ENCODE data around the gene EHD4. TPM values are rescaled to one million over a fixed set of nuclear protein-coding genes. Genes with fewer than 3 reads are reported as not detected.
A peak's percentile ranks its signal among the peaks of the same experiment; 100 is the strongest.

The EHD4 gene
- total and polyA plus RNA-seq, 9 of the 15 experiments (the other 6 are each of a cell fraction or from before 2014, with no cell fraction given): 0.89 to 10.3 (median 6.4) TPM

DNA sequence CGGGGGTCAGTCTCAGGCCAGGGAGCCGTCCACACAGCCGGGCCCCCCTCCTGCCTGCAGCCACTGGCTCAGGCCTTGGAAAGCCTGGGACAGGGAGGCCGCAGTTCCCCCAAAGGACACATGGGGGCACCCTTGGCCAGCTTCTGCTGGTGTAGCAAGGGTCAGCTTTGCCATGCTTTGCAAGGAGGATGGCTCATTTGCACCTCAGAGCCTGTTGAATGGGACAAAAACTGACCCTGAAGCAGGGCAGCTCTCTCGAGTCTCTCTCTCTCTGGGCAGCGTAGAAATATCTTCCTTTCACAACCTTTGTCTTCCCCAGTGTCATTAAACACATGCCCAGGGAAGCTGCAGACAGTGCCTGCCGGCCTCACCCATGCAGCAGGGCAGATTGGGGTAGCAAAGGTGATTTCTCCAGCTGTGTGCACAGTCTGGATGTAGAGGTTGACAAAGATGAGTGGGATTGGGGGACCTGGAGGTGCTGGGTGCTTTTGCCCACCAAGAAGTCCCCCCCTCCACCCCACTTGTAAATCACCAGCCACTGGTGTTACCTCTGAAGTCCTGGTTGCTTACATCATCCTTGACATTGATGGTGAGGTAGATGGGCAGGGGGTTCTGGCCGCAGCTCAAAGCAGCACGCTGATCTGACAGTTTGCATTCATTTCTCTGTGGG lies 17.4 kb upstream of the EHD4 start (continued):
- TF ChIP-seq, protein P1, sequence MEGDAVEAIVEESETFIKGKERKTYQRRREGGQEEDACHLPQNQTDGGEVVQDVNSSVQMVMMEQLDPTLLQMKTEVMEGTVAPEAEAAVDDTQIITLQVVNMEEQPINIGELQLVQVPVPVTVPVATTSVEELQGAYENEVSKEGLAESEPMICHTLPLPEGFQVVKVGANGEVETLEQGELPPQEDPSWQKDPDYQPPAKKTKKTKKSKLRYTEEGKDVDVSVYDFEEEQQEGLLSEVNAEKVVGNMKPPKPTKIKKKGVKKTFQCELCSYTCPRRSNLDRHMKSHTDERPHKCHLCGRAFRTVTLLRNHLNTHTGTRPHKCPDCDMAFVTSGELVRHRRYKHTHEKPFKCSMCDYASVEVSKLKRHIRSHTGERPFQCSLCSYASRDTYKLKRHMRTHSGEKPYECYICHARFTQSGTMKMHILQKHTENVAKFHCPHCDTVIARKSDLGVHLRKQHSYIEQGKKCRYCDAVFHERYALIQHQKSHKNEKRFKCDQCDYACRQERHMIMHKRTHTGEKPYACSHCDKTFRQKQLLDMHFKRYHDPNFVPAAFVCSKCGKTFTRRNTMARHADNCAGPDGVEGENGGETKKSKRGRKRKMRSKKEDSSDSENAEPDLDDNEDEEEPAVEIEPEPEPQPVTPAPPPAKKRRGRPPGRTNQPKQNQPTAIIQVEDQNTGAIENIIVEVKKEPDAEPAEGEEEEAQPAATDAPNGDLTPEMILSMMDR (IDR thresholded peaks at IDR 0.05 in 2 of 3, conservative IDR thresholded peaks at IDR 0.05 in 1 of 3; ENCODE audit: insufficient read depth in 2 of 3, low read depth in 1 of 3, low read length in 3 of 3): peak; percentile 95 to 98 (median 96)
- TF ChIP-seq CEBPB (tag; IDR thresholded peaks at IDR 0.05): no peak
- no peak for TF ChIP-seq EHMT2 (IDR thresholded peaks at IDR 0.05)
- TF ChIP-seq ZNF668 (CRISPR knock-in tag; IDR thresholded peaks at IDR 0.05): no peak
- TF ChIP-seq ARID2 (IDR thresholded peaks at IDR 0.05): peak; percentile 76
- no peak for TF ChIP-seq HIVEP1 (CRISPR knock-in tag; IDR thresholded peaks at IDR 0.05)
- no peak for TF ChIP-seq ZNF263 (CRISPR knock-in tag; IDR thresholded peaks at IDR 0.05; ENCODE audit: borderline replicate concordance)
- no peak for TF ChIP-seq MAZ (CRISPR knock-in tag; conservative IDR thresholded peaks at IDR 0.05 in 1 of 2, IDR thresholded peaks at IDR 0.05 in 1 of 2)
- no peak for TF ChIP-seq HOXB6 (CRISPR knock-in tag; IDR thresholded peaks at IDR 0.05; ENCODE audit: borderline replicate concordance)
- TF ChIP-seq ETV5 (CRISPR knock-in tag; IDR thresholded peaks at IDR 0.05; ENCODE audit: low read depth): no peak
- TF ChIP-seq, protein P2, sequence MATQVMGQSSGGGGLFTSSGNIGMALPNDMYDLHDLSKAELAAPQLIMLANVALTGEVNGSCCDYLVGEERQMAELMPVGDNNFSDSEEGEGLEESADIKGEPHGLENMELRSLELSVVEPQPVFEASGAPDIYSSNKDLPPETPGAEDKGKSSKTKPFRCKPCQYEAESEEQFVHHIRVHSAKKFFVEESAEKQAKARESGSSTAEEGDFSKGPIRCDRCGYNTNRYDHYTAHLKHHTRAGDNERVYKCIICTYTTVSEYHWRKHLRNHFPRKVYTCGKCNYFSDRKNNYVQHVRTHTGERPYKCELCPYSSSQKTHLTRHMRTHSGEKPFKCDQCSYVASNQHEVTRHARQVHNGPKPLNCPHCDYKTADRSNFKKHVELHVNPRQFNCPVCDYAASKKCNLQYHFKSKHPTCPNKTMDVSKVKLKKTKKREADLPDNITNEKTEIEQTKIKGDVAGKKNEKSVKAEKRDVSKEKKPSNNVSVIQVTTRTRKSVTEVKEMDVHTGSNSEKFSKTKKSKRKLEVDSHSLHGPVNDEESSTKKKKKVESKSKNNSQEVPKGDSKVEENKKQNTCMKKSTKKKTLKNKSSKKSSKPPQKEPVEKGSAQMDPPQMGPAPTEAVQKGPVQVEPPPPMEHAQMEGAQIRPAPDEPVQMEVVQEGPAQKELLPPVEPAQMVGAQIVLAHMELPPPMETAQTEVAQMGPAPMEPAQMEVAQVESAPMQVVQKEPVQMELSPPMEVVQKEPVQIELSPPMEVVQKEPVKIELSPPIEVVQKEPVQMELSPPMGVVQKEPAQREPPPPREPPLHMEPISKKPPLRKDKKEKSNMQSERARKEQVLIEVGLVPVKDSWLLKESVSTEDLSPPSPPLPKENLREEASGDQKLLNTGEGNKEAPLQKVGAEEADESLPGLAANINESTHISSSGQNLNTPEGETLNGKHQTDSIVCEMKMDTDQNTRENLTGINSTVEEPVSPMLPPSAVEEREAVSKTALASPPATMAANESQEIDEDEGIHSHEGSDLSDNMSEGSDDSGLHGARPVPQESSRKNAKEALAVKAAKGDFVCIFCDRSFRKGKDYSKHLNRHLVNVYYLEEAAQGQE (IDR thresholded peaks at IDR 0.05; ENCODE audit: borderline replicate concordance): peak; percentile 91
- TF ChIP-seq, protein P2 (CRISPR knock-in tag; IDR thresholded peaks at IDR 0.05; ENCODE audit: low read depth): no peak
- TF ChIP-seq, protein P3, sequence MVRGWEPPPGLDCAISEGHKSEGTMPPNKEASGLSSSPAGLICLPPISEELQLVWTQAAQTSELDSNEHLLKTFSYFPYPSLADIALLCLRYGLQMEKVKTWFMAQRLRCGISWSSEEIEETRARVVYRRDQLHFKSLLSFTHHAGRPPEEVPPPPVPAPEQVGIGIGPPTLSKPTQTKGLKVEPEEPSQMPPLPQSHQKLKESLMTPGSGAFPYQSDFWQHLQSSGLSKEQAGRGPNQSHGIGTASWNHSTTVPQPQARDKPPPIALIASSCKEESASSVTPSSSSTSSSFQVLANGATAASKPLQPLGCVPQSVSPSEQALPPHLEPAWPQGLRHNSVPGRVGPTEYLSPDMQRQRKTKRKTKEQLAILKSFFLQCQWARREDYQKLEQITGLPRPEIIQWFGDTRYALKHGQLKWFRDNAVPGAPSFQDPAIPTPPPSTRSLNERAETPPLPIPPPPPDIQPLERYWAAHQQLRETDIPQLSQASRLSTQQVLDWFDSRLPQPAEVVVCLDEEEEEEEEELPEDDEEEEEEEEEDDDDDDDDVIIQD (CRISPR knock-in tag; IDR thresholded peaks at IDR 0.05): no peak
- no peak for TF ChIP-seq SAFB (IDR thresholded peaks at IDR 0.05; ENCODE audit: borderline replicate concordance, low read depth, low read length)
- TF ChIP-seq CC2D1A (IDR thresholded peaks at IDR 0.05): peak; percentile 85
- 0 out of 2 replicates have a peak, but pooled peaks have one; percentile 36 for TF ChIP-seq MYC (IDR thresholded peaks at IDR 0.05; ENCODE audit: low read depth, low read length)
- no peak for TF ChIP-seq MYC (CRISPR knock-in tag; IDR thresholded peaks at IDR 0.05; ENCODE audit: borderline replicate concordance, low read depth)
- peak; percentile 97 for TF ChIP-seq SMC3 (conservative IDR thresholded peaks at IDR 0.05; ENCODE audit: insufficient read depth, low read depth, low read length)

Measured in K562 (cell line).